Endothelial cell (in vitro differentiated cells): ENCODE data around the gene KANK3. TPM values are rescaled to one million over a fixed set of nuclear protein-coding genes. Genes with fewer than 3 reads are reported as not detected.
"Not testable (repeated sequence)": the region's sequence is repeated elsewhere in the genome, so short reads cannot be mapped to it uniquely, and the experiment has no call there.

Source experiments
- DNase-seq: peaks from one replicate; pipeline ENCODE4 v3.0.0; 2021; ENCODE audit warnings: low spot score
- H3K27ac Mint-ChIP-seq: one replicate; pipeline ENCODE4 v1.8.0; 2021; ENCODE audit warnings: mixed read lengths, inconsistent platforms; ENCODE audit not compliant: unreplicated experiment
- H3K27me3 Mint-ChIP-seq: one replicate; pipeline ENCODE4 v1.8.0; 2021; ENCODE audit warnings: mild to moderate bottlenecking, moderate library complexity, mixed read lengths, inconsistent platforms; ENCODE audit not compliant: unreplicated experiment
- H3K36me3 Mint-ChIP-seq: one replicate; pipeline ENCODE4 v1.8.0; 2021; ENCODE audit warnings: mild to moderate bottlenecking, low read depth, mixed read lengths, inconsistent platforms; ENCODE audit not compliant: unreplicated experiment
- H3K4me1 Mint-ChIP-seq: one replicate; pipeline ENCODE4 v1.8.0; 2021; ENCODE audit warnings: mild to moderate bottlenecking, mixed read lengths, inconsistent platforms; ENCODE audit not compliant: unreplicated experiment
- H3K4me3 Mint-ChIP-seq: one replicate; pipeline ENCODE4 v1.8.0; 2021; ENCODE audit warnings: mild to moderate bottlenecking, mixed read lengths, inconsistent platforms; ENCODE audit not compliant: unreplicated experiment
- H3K9me3 Mint-ChIP-seq: one replicate; pipeline ENCODE4 v1.8.0; 2021; ENCODE audit warnings: mixed read lengths, inconsistent platforms; ENCODE audit not compliant: unreplicated experiment
- CTCF ChIP-seq: fragments of 200-600 bp; sonication (generic); IDR thresholded peaks from one replicate; pipeline ENCODE4 v1.5.0; 2021; ENCODE audit warnings: antibody characterized with exemption; ENCODE audit not compliant: unreplicated experiment
- total RNA-seq: library from RNA; stranded (reverse); fragmentation: NEBNext Ultra II Directional; extraction: Animal tissue kit (Norgen Biotek cat#: 25700); gene quantifications from one replicate; pipeline ENCODE4 v1.2.1, GENCODE V29; 2021; ENCODE audit not compliant: unreplicated experiment

The KANK3 gene
- total RNA-seq, 1 donor from 2014 or later: 109 TPM

- H3K27ac Mint-ChIP-seq: peak overlapping the region; percentile 30
- H3K4me3 Mint-ChIP-seq: no peak overlapping the region
- TF ChIP-seq CTCF: no peak
- H3K36me3 Mint-ChIP-seq: peaks cover 8% of the 10 kb centered on the region
- no peaks in the 10 kb centered on the region for H3K9me3 Mint-ChIP-seq
- no peak for DNase-seq
- H3K4me1 Mint-ChIP-seq: peaks cover 8% of the 10 kb centered on the region
- peaks cover 2% of the 10 kb centered on the region for H3K27me3 Mint-ChIP-seq
Observed at GRCh38 chr19:8357007-8357521, 14.0 kb upstream of the KANK3 start.

- Mint-ChIP-seq H3K27me3 (peaks cover 2% of the 10 kb centered on the region), H3K9me3 (no peaks in the 10 kb centered on the region), H3K4me1 (peaks cover 6% of the 10 kb centered on the region), H3K27ac (peak overlapping the region; percentile 1), H3K4me3 (peak overlapping the region; percentile 1), H3K36me3 (peaks cover 8% of the 10 kb centered on the region)
- DNase-seq: no peak
- TF ChIP-seq CTCF: no peak
Observed at GRCh38 chr19:8355631-8356402, 12.8 kb upstream of the KANK3 start.

GRCh38 chr19:8352845-8353244 lies 9.8 kb upstream of the KANK3 start:
- H3K9me3 Mint-ChIP-seq, H3K27me3 Mint-ChIP-seq, H3K4me1 Mint-ChIP-seq, H3K4me3 Mint-ChIP-seq, H3K36me3 Mint-ChIP-seq, DNase-seq, H3K27ac Mint-ChIP-seq: not testable (repeated sequence)

- DNase-seq: no peak
- Mint-ChIP-seq H3K9me3 (no peaks in the 10 kb centered on the region), H3K27me3 (peaks cover 3% of the 10 kb centered on the region), H3K4me3 (no peak overlapping the region), H3K4me1 (peaks cover 8% of the 10 kb centered on the region), H3K36me3 (peaks cover 8% of the 10 kb centered on the region), H3K27ac (no peak overlapping the region)
- no peak for TF ChIP-seq CTCF
Observed at GRCh38 chr19:8352134-8352827, 9.2 kb upstream of the KANK3 start.

GRCh38 chr19:8349629-8350372 lies 6.7 kb upstream of the KANK3 start:
- not testable (repeated sequence) for DNase-seq, H3K9me3 Mint-ChIP-seq, H3K4me1 Mint-ChIP-seq, H3K27ac Mint-ChIP-seq, H3K36me3 Mint-ChIP-seq, H3K4me3 Mint-ChIP-seq, H3K27me3 Mint-ChIP-seq
